Esophagus muscularis mucosa (tissue), 3 donors: ENCODE measurements around the gene TMX2.

ENCODE experiments used
- POLR2A ChIP-seq: fragments of 450-650 bp; IDR thresholded peaks from one replicate; pipeline ENCODE4 v1.6.1; 2017; ENCODE audit warnings: antibody characterized with exemption, moderate library complexity, mild to moderate bottlenecking, low read depth
- POLR2AphosphoS5 ChIP-seq, 2 donors: sonication (generic); formaldehyde crosslinking; IDR thresholded peaks; one replicate each; pipeline ENCODE4 v1.6.1; 2017; ENCODE audit warnings: antibody characterized with exemption in 2 of 2
- TF ChIP-seq, protein P1 (sequence below), 3 experiments: fragments of 200-600 bp in 2 of 3; fragments of 450-650 bp in 1 of 3; sonication (generic) in 2 of 3; IDR thresholded peaks; one replicate each; pipeline ENCODE4 v1.5.1; 2017 to 2019; ENCODE audit warnings: antibody characterized with exemption in 3 of 3, mild to moderate bottlenecking in 2 of 3, moderate library complexity in 1 of 3

DNA sequence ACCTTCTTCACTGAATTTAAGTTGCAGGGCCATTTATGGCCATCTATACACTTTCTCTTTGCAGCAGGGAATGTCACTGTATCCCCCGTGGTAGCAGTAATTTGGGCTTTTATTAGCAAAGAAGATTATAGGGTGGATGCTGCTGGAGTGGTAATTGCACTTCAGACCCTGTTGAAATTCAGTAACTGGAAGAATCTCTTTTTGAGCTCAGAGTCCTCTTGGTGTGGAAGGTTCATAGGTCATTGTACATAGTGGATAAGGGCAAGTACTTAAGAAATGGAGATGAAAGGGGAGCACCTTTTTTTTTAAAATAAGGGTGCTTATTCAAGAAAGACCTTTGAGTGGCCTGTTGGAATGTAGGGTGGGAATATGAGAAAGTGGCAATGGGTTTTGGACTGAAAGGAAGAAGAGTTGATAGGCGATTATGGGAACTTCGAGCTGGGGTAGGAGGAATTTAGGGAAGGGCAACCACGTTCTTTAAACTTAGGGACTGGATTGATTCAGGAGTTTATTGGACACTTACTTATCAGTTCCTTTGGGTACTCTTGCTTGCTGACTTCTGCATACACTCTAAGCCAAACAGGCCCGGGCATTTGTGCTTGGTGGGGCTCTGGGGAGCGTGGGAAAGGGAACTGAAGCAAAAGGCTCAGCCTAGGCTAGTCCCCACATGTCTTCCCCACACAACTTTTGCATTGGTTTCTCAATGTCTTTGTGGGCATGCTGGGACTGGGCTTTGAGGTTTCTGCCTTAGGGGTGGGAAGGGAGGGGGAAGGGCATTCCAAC, 75.7 kb downstream of the TMX2 start:
- no peak for TF ChIP-seq POLR2A
- TF ChIP-seq, protein P1, sequence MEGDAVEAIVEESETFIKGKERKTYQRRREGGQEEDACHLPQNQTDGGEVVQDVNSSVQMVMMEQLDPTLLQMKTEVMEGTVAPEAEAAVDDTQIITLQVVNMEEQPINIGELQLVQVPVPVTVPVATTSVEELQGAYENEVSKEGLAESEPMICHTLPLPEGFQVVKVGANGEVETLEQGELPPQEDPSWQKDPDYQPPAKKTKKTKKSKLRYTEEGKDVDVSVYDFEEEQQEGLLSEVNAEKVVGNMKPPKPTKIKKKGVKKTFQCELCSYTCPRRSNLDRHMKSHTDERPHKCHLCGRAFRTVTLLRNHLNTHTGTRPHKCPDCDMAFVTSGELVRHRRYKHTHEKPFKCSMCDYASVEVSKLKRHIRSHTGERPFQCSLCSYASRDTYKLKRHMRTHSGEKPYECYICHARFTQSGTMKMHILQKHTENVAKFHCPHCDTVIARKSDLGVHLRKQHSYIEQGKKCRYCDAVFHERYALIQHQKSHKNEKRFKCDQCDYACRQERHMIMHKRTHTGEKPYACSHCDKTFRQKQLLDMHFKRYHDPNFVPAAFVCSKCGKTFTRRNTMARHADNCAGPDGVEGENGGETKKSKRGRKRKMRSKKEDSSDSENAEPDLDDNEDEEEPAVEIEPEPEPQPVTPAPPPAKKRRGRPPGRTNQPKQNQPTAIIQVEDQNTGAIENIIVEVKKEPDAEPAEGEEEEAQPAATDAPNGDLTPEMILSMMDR (IDR thresholded peaks at IDR 0.05): no peak
- no peak for TF ChIP-seq POLR2AphosphoS5 (IDR thresholded peaks at IDR 0.05)
